Measurements from ENCODE around the gene BTBD18.

GRCh38 chr11:57792060-57792541 lies 40.5 kb upstream of the BTBD18 start:
- TF ChIP-seq CTCF (optimal IDR thresholded peaks at IDR 0.05 in 1 of 3, IDR thresholded peaks at IDR 0.05 in 1 of 3, conservative IDR thresholded peaks at IDR 0.05 in 1 of 3; ENCODE audit: extremely low read depth in 1 of 3, insufficient read depth in 2 of 3, low read length in 3 of 3), result no peak
- TF ChIP-seq EZH2 (IDR thresholded peaks at IDR 0.05; ENCODE audit: low read length), result no peak

All from keratinocyte (primary cell).